Astrocyte (in vitro differentiated cells and primary cell): ENCODE results near the gene PRRT2.

Experiments
- CTCF ChIP-seq: IDR thresholded peaks from 2 replicates; pipeline ENCODE4 v1.5.1; 2011; ENCODE audit warnings: low read depth, mild to moderate bottlenecking, inconsistent platforms, low read length, moderate library complexity; ENCODE audit not compliant: insufficient read depth
- EZH2 ChIP-seq: IDR thresholded peaks from 2 replicates; pipeline ENCODE4 v1.6.1; 2012; ENCODE audit warnings: mild to moderate bottlenecking, low read length, inconsistent platforms; ENCODE audit not compliant: insufficient read depth

- TF ChIP-seq CTCF (no peak), EZH2 (no peak)
Measured at GRCh38 chr16:29777576-29778350, 34.2 kb upstream of the PRRT2 start, which contains the start of gene ZG16.
